AG08395 (cell line): ENCODE data around the gene RBMS1.

Experiments used
- DNase-seq: peaks from one replicate; pipeline ENCODE4 v3.0.0; 2012; ENCODE audit warnings: mixed read lengths, low spot score

RBMS1 gene

DNA sequence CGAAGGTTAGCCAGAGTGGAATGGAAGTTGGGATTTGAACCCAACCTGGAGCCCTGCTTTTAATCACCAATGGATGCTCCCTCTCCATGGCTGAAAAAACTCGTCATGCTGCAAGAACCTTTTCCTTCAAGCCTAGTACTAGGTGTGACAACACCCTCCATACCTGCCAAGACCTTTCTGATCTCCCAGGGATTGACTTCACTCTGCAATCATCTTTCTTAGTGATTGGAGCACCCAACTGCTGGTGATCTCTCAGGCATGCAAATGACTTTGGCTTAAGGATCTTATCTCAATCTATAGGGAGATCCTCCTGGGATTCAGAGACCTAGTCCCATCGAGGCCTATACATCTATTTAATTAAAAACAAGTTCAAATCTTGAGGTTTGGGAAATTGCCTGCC is 270.0 kb downstream of the RBMS1 start:
- no peak for DNase-seq

DNA sequence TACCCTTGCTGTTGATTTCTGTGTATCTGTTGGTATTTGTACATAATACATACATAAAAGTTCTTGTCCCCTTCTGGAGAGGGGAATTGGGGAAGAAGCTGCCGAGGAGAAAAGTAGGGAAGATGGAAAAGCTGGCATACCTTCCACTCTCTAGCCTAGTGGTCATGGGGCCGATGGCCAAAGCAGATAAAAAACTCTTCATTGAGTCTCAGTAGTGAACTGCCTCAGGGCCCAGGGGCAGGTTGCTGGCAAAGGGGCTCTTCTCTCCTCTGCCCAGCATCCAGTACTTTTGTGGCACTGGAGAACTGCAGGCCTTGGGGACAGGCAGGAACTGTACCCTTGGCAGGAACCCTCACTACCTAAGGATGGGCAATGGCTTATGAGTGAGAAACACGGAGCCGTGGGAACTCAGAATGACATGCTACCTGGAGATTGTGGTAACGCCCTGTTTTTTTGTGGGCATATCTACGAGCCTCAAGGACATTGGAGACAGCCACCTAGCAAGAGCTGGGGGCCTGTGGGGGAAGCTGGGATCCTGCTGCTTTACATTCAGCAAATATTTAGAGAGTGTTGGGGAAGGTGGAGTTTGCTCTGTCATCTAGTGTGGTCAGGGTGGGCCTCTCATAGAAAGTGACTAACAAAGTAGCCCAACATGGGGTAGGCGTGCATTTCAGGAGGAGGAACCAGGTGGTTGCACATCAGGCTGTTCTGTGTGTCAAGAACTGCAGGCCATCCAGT is 270.9 kb downstream of the RBMS1 start:
- no peak for DNase-seq
